Measurements from ENCODE around the gene TLE6.
"Not testable (repeated sequence)": the region's sequence is repeated elsewhere in the genome, so short reads cannot be mapped to it uniquely, and the experiment has no call there.

The TLE6 gene

DNA sequence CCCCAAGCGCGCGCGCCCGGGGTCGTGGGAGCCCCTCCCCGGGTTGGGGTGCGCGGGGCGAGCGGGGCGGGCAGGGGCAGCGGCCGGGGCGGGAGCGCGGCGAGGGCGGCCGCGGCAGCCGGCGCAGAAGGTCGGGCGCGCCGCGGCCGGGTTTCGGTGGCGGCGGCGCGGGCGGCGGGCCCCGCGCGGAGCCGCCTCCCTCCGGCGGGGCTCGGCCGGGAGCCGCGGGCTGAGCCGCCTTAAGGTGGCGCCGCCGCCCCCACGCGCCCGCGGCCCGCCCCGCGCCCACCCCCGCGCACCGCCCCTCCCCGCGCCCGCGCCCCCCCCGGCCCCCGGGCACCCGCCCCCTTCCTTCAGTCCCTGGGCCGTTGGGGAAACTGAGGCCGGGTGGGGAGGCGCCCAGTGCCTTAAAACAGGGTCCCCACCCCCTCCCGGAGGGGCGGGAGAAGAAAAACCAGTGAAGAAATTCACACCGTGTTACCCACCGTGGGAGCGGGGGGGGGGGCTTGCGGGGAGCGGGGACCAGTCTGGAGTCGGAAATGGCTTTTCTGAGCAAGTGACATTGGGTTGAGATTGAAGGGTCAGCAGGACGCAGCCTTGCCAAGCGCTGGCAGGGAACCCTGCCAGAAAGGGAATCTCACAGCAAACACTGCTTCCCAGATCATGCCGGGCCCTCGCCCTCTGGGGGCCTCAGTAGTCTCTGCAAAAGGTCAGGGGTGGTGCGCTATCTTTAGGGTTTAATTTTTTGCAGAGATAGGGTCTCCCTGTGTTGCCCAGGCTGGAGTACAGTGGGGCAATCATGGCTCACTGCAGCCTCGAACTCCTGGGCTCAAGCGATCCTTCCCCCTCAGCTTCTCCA is 51.9 kb downstream of the TLE6 start, which contains the start of gene TLE2:
Gene TLE2 (minus strand): TSS at position 216 of the 859 bp plus-strand sequence. CDS start 376 bp downstream, outside the sequence.
- peak in 2 of 3 donors; percentile 27 to 53 for DNase-seq

DNA sequence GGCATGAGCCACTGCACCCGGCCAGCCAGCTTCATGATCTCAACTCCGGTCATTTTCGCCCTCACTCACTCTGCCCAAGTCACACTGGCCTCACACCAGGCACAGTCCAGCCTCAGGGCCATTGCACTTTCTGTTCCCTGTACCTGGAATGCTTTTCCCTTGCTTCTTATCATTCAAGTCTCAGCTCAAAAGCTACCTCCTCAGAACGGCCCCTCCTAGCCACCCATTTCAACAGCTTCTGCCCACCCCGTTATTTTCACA is 54.2 kb downstream of the TLE6 start:
- DNase-seq, result no peak

DNA sequence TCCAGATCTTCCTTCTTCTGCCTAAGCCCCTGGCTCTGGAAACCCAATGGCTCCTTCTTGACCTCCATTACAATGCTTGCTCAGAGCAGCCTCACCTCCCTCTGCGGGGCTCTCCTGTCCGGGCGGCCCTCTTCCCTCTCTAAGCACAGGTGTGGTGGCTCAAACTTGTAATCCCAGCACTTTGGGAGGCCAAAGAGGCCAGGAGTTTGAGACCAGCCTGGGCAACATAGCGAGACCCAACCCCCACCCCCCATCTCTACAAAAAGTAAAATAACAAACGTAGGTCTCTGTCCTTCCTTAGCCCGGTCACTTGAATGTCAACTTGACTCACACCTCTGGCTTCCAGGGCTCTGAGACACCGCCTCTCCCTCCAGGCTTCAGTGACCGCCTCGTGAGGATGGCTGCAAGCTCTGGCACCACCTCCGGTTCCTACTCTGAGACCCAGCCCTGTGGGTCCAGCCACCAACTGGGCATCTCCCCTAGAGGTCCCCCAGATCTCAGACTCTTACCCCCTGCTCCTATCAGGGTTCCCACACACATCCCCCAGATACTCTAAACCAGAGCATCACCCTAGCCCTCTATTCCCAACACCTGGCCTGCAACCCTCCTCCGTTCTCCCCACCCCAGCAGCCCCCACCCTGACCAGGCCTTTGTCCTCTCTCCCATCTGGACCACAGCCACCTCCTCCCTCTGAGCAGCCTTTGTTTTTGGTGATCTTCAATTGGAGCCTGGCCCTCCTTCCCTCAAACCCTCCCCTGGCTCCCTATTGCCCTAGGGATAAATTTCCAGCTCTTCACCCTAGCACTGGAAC is 56.4 kb downstream of the TLE6 start:
- DNase-seq, result no peak

DNA sequence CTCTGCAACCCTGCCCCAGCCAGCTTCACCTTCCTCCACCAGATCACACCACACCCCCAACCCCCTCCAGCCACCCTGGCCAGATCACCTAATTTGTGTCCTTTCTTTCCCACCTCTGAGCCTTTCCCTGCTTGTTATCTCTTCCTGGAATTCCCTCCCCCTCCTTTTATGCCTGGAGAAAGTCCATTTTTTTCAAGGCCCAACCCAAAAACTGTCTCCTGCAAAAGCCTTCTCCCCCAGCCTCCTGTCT is 57.0 kb downstream of the TLE6 start:
- DNase-seq, result no peak

DNA sequence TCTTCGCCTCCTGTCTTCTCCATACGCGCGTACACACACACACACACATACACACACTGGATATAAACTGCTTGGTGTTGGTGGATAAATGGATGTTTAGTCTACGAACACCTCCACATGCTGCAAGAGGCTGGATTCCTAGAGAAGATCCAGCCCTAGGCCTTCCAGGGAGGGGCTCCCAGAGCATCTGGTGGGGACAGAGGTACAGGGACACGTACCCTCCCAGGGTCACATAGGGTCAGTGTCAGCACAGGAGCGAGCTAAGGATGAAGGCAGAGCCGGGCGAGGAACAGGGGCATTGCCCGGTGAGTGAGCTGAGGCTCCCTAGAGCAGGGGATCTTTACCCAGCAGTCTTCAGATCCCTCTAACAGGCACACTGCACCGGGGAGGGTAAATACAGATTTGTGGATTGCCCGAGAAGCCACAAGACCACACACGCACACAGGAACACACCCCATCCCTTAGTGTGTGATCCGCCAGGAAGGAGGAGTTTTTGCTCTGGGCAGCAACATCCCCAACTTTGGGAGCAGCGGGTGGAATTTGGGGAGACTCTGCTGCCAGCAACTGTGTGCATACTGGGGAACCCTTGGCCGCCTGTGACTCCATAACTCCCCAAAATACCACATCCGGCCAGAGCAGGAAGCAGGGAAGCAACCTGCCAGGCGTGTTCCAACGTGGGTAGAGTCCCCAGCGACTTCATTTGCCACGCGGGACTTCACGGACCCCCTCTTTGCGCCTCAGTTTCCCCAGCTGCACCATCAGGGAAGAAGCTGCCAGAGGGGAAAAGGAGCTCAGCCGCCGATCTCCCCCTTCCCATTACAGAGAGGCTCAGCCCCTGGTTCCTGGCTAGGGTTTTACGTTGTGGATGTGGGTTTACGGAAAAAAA is 57.5 kb downstream of the TLE6 start:
- DNase-seq, result peak; percentile 30 to 47 (median 32)

DNA sequence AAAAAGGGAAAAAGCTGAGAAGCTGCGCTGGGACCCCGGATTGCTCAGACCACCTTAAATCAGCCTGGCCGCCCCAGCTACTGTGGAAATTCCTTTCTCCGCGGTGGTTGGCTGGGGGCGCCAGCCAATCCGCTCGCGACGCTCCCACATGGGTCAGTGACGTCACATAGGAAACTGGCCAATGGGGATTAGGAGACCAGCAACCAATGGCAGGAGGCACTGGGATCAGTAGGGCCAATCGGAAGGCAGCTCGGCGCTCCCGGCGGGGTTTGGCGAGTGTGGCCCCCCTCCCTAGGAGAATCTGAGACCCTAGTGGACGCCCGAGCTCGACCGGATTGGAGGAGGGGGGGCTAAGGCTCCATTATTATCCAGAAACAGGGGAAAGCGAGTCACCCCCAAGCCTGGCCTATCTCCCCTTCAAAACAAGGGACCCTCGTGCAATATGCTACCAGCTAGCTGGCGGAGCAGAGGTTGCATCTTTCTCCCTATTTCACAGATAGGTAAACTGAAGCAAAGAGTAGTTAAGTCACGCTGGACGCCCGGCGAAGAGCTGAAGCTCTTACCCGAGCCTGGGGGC is 58.3 kb downstream of the TLE6 start:
- peak; percentile 97 to 100 (median 98) for DNase-seq

DNA sequence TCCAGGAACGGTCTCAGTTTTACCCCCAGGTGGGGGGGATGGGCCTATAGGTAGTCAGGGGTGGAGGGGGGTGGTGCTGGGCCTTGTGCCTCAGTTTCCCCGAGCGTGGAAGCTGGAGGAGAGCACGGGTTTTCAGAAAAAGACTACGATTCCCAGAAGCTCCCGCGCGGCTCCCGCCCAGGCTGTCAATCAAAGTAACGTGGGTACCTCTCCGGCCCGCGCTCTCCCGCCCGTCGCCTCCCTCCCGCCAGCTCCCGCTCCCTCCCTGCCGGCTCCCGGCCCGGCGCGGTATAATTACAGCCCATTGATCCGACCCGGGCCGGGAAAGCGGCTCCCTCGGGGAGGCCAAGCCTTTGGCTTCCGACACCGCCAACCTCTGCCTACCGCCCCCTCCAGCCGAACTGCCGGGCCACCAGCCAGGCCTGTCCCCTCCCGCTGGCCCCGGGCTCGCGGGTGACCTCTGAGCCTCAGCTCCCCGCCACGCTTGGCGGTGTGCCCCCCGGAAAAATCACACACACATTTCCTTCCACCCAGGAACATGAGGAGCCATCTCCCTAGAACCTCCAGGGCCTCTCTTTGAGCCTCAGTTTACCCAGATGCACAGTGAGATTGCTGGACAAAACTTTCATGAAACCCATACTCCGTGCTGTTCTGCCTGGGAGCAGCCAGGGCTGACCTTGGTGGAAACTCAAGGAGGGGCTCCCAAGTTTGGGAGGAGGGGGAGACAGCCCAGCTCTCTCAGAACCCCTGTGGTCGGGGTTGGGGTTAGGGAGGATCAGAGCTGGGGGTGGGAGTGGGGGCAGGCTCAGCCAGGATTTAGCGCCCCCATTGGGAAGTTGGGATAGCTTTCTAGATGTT is 59.0 kb downstream of the TLE6 start:
- peak; percentile 93 to 95 (median 94) for DNase-seq

DNA sequence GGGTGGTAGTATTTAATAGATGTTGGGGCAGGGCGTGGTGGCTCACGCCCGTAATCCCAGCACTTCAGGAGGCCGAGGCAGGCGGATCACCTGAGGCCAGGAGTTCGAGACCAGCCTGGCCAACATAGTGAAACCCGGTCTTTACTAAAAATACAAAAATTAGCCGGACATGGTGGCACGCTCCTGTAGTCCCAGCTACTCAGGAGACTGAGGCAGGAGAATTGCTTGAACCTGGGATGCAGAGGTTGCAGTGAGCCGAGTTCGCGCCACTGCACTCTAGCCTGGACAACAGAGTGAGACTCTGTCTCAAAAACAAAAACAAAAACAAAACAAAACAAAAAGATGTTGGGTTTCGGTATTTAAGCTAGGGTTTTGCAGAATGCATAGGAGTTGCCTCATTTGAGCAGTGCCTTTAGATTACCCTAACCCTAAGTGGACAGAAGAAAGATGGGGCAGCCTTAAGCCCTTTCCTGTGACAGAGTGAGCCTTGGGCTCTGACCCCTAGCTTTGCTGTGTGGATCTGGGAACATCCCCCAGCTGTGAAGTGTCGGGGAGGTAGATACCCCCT is 59.7 kb downstream of the TLE6 start:
- not testable (repeated sequence) for DNase-seq

DNA sequence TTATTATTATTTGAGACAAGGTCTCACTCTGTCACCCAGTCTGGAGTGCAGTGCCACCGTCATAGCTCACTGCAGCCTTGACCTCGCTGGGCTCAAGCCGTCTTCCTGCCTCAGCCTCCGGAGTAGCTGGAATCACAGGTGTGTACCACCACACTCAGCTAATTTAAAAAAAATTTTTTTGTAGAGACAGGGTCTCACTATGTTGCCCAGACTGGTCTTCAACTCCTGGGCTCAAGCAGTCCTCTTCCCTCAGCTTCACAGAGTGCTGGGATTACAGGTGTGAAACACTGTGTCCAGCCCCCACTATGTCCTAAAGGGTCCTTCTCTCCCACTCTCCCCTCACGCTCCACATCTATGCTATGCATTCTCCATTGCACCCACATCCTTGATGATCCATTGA is 60.9 kb downstream of the TLE6 start:
- DNase-seq, result no peak

DNA sequence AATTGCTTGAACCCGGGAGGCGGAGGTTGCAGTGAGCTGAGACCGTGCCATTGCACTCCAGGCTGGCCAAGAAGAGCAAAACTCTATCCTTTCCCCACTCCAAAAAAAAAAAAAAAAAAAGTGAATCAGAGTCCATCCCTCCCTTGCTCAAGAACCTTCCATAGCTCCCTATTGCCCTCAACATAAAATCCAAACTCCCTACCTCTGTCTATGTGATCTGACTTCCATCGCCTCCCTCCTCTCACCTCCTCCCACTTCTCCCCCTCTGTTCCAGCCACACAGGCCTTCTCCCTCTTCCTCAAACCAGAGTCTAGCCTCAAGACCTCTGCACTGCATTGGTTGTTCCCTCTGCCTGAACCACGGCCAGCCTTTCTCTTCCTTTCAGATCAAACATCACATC is 61.8 kb downstream of the TLE6 start:
- no peak for DNase-seq

DNA sequence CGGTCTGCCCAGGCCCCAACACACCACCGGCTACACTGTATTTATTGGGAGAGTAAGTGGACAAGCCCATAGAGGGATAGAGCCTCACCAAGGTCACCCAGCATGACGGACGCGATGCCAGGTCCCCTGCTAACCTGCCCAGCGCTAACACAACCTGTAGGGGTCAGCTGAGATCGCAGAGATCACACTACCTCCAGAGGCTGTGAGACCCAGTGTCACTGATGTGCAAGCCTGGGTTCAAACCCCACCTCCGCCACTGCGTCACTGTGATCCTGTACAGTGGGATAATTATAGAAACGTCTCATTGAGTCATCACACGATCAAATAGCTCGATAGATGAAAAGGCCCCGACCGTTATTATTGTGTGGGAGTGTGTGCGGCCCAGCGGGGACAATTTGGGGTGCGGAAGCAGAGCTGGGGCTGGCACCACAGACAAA is 62.3 kb downstream of the TLE6 start:
- DNase-seq, result no peak

DNA sequence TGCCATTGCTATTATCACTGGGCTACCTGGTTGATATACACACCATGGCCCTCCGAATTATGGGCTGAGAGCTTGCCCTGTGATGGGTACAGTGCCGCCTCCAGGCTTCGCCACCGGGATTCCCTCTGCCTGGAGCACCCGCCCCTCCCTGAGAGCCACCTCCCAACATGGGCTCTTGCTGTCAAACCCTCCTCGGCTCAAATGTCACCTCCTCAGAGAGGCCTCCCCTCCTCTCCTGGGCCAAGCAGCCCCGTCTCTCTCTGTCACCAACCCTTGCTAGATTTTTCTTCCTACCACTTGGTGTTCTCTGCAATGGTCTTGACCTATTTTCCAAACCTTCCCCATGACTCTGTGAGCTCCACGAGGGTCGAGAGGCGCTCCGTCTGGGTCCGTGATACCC is 64.0 kb downstream of the TLE6 start:
- DNase-seq, result no peak

DNA sequence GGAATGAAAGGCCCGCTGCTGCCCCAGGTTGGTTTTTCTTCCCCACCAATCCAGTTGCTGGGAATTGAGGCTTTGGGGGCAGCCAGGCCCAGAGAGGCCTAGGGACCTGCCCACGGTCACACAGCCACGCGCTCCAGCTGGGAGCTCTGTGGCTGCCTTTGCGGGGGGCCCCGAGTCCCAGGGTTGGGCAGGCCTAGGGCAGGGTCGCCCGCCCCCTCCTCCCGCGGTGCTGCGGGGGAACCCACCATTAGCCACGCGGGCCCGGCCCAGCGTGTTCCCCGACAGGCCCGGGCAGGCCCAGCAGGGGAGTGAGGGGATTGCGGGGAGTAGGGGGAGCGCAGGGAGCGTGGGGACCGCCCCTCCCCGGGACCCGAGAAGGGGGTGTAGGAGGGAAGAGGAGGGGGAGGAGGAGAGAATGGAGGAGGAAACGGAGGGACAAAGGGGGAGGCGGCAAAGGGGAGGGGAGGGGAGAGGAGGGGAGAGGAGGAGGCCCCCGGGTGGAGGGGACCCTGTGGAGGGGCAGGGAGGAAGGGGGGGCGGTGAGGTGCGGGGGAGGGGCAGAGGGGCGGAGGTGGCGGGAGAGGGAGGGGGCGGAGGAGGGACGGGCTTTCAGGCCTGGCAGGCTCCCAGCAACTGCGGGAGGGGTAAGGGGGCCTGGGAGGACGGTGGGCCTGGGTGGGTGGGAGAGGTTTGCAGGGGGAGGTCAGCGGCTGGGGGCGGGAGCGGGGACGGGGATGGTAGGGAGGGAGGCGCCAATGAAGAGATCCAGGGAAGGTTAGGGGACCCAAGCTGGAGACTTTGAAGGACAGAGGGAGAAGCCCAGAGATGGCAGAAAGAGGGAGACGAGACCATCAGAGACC is 64.6 kb downstream of the TLE6 start:
- DNase-seq, result no peak

DNA sequence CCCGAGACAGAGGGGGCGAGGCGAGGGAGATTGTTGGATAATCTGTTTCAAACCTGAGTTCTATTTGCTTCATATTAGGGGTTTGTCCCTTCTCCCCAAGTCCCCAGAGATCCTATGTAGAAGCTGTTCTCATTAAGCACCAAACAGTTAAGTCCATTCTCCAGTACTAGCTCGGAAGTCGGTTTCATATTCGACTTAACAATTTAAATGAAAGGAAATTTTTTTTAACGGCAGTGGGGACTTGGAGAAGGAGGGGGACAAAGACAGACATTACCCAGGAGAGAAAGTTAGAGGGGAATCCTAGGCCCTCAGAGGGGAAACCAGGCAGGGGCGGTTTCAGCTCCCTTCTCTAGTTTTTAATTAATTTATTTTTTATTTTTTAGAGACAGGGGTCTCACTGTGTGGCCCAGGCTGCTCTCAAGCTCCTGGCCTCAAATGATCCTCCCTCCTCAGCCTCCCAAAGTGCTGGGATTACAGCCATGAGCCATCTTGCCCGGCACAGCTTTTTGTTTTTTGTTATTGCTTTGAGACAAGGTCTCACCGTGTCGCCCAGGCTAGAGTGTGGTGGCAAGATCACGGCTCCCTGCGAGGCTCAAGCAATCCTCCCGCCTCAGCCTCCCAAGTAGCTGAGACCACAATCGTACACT is 65.4 kb downstream of the TLE6 start:
- DNase-seq, result no peak
